ENCODE data around the gene PRR12.

PRR12 gene

GRCh38 chr19:49589502-49589905, 1.5 kb upstream of the PRR12 start:
- no peak overlapping the region for H3K9ac ChIP-seq (ENCODE audit: low read length in 5 of 5)
- H3K4me1 ChIP-seq (ENCODE audit: control insufficient read depth in 5 of 5, insufficient read depth in 5 of 5, low read length in 5 of 5): peaks cover 5 to 34% (median 33%) of the 10 kb centered on the region in 5 donors
- H3K27ac ChIP-seq (ENCODE audit: low read depth, low read length): no peak overlapping the region
- H3K9me3 ChIP-seq (ENCODE audit: control insufficient read depth in 5 of 5, low read length in 5 of 5): no peaks in the 10 kb centered on the region
- H3K4me3 ChIP-seq (ENCODE audit: low read depth in 1 of 5, low read length in 5 of 5): no peak overlapping the region
- no peaks in the 10 kb centered on the region for H3K27me3 ChIP-seq (ENCODE audit: control insufficient read depth in 5 of 5, insufficient read depth in 4 of 5, low read length in 5 of 5)
- H3K36me3 ChIP-seq (ENCODE audit: control insufficient read depth in 5 of 5, insufficient read depth in 5 of 5, low read length in 5 of 5): peaks cover 3 to 9% (median 7%) of the 10 kb centered on the region in 5 donors

- H3K4me1 ChIP-seq (ENCODE audit: control insufficient read depth in 5 of 5, insufficient read depth in 5 of 5, low read length in 5 of 5): peaks cover 5 to 34% (median 33%) of the 10 kb centered on the region in 5 donors
- H3K9ac ChIP-seq (ENCODE audit: low read length in 5 of 5): peak overlapping the region; percentile 19 to 87 (median 67)
- no peaks in the 10 kb centered on the region for H3K9me3 ChIP-seq (ENCODE audit: control insufficient read depth in 5 of 5, low read length in 5 of 5)
- peak overlapping the region; percentile 93 for H3K27ac ChIP-seq (ENCODE audit: low read depth, low read length)
- H3K27me3 ChIP-seq (ENCODE audit: control insufficient read depth in 5 of 5, insufficient read depth in 4 of 5, low read length in 5 of 5): no peaks in the 10 kb centered on the region
- peak overlapping the region; percentile 73 to 88 (median 79) for H3K4me3 ChIP-seq (ENCODE audit: low read depth in 1 of 5, low read length in 5 of 5)
- H3K36me3 ChIP-seq (ENCODE audit: control insufficient read depth in 5 of 5, insufficient read depth in 5 of 5, low read length in 5 of 5): peaks cover 4 to 14% (median 12%) of the 10 kb centered on the region in 5 donors
Observed at GRCh38 chr19:49590071-49590970, 661 bp upstream of the PRR12 start.

DNA sequence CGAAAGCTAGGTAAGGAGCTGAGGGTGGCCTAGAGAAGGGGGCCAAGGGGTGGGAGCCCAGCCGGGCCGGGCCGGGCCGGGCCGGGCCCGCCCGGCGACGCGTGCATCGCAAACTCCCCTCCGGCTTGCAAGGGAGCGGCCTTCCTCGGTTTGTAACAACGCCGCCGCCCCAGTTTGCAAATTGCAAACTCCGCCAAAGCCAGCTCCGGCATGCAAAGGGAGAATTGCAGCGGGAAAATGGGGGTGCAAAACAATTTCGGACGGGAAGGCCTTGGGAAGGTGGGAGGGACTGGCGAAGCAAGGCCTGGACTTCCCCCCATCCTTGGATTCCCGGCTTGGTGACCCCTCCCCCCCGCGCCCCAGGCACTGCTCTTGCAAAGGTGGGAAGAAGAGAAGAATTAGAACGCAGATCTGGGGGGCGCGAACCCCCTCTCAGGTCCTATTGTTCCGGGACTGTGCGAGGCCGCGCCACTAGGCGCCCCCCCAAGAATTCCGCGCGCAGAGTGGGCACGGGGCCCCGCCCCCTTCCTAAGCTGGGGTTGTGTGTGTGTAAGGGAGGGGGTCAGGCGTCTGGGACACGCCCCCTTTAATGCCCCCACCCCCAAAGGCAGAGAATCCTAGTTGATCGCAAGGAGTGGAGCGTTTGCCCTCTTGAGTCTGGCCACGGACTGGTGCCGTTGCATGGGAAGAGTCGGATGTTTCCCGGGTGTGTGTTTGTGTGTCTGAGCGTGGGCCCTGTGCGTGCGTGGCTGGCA, 926 bp downstream of the PRR12 start:
- peak overlapping the region; percentile 76 to 88 (median 81) for H3K4me3 ChIP-seq (ENCODE audit: low read depth in 1 of 5, low read length in 5 of 5)

DNA sequence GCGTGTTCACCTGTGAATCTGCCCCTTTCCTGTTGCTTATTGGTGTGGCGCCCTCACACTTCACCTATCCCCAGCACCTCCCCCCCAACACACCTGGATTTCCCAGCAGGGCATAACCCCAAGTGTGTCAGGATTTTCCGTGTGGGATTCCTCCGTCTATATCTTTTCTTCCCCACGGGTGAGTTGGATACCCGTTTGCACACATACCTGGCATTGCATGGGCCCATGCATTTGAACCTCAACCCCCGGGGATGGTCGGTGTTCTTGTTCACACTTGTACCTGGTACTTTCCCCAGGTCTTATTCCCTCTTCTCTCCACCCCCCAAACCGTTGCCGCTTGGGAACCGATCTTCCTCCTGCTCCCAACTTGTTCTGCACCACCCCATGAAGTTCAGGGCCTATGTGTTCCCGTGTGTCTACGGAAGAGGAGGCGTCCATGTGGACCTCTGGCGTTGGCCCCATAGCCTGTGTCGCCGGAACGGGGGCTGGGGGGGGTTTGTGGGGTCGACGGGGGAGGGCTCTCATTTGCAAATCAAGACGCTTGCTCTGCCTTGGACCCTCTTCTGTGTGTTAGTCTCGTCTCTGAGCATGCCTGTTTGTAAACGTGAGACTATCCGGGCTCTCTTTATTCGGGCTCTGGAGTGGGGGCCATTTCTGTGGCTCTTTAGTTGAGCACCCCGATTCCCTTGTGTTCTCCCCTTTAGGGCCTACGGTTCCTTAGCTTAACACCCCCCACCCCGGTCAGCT, 1.7 kb downstream of the PRR12 start:
- Histone ChIP-seq H3K9me3 (ENCODE audit: control insufficient read depth in 5 of 5, low read length in 5 of 5) (no peaks in the 10 kb centered on the region), H3K27ac (ENCODE audit: low read depth, low read length) (peak overlapping the region; percentile 72), H3K36me3 (ENCODE audit: control insufficient read depth in 5 of 5, insufficient read depth in 5 of 5, low read length in 5 of 5) (peaks cover 4 to 36% (median 26%) of the 10 kb centered on the region in 5 donors), H3K9ac (ENCODE audit: low read length in 5 of 5) (peak overlapping the region; percentile 58 to 80 (median 62)), H3K4me1 (ENCODE audit: control insufficient read depth in 5 of 5, insufficient read depth in 5 of 5, low read length in 5 of 5) (peaks cover 5 to 34% (median 33%) of the 10 kb centered on the region in 5 donors), H3K27me3 (ENCODE audit: control insufficient read depth in 5 of 5, insufficient read depth in 4 of 5, low read length in 5 of 5) (no peaks in the 10 kb centered on the region), H3K4me3 (ENCODE audit: low read depth in 1 of 5, low read length in 5 of 5) (peak overlapping the region; percentile 76 to 88 (median 80))

More for the DNA sequence above, 926 bp downstream of the PRR12 start:
- Histone ChIP-seq H3K9ac (ENCODE audit: low read length in 5 of 5) (peak overlapping the region; percentile 61 to 80 (median 64)), H3K36me3 (ENCODE audit: control insufficient read depth in 5 of 5, insufficient read depth in 5 of 5, low read length in 5 of 5) (peaks cover 4 to 28% (median 21%) of the 10 kb centered on the region in 5 donors), H3K27me3 (ENCODE audit: control insufficient read depth in 5 of 5, insufficient read depth in 4 of 5, low read length in 5 of 5) (no peaks in the 10 kb centered on the region), H3K4me1 (ENCODE audit: control insufficient read depth in 5 of 5, insufficient read depth in 5 of 5, low read length in 5 of 5) (peaks cover 5 to 34% (median 33%) of the 10 kb centered on the region in 5 donors), H3K27ac (ENCODE audit: low read depth, low read length) (peak overlapping the region; percentile 72), H3K9me3 (ENCODE audit: control insufficient read depth in 5 of 5, low read length in 5 of 5) (no peaks in the 10 kb centered on the region)

DNA sequence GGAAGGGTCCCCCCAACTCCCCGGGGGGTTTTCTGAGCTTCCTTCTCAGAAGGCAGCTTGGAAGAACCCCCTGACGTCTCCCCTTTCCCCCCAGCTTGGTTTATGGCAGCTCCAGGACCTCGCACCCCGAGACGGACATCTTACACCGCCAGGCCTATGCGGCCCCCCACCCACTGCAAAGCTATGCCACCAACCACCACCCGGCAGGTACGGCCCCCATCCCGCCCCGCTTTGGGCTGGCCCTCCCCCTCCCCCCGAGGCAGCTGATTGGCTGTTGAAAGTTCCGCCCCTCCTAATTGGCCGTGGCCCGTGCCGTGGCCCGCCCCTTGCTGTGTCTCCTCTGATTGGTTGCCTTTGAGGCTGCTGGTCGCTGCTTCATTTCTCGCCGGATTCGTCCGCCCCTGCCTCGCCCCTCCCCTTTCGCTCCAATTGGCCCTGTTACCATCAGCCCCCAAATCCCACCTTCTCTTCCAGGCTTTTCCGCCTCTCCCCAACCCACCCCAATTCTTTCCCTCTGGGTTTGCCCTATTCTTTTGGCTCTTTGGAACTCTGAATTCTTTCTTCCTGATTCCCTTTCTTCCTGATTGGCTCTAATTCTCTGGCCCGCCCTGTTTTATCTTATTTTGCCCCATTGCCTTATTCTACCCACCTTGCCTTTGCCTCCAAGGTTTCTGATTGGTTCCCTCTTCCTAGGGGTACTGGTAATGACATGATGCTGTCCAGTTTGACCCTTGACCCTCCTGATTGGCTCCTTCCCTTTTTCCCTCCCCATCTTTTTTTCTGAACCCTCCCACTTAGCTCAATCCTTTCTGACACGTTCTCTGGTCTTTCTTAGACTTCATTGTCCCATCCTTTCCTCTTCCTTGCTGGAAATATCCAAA, 2.5 kb downstream of the PRR12 start:
- Histone ChIP-seq H3K9ac (ENCODE audit: low read length in 5 of 5) (peak overlapping the region in 3 of 5 donors; percentile 27 to 64 (median 46)), H3K27ac (ENCODE audit: low read depth, low read length) (peak overlapping the region; percentile 81), H3K27me3 (ENCODE audit: control insufficient read depth in 5 of 5, insufficient read depth in 4 of 5, low read length in 5 of 5) (no peaks in the 10 kb centered on the region), H3K36me3 (ENCODE audit: control insufficient read depth in 5 of 5, insufficient read depth in 5 of 5, low read length in 5 of 5) (peaks cover 4 to 42% (median 28%) of the 10 kb centered on the region in 5 donors), H3K4me3 (ENCODE audit: low read depth in 1 of 5, low read length in 5 of 5) (peak overlapping the region; percentile 40 to 88 (median 76)), H3K9me3 (ENCODE audit: control insufficient read depth in 5 of 5, low read length in 5 of 5) (no peaks in the 10 kb centered on the region), H3K4me1 (ENCODE audit: control insufficient read depth in 5 of 5, insufficient read depth in 5 of 5, low read length in 5 of 5) (peaks cover 5 to 34% (median 33%) of the 10 kb centered on the region in 5 donors)

DNA sequence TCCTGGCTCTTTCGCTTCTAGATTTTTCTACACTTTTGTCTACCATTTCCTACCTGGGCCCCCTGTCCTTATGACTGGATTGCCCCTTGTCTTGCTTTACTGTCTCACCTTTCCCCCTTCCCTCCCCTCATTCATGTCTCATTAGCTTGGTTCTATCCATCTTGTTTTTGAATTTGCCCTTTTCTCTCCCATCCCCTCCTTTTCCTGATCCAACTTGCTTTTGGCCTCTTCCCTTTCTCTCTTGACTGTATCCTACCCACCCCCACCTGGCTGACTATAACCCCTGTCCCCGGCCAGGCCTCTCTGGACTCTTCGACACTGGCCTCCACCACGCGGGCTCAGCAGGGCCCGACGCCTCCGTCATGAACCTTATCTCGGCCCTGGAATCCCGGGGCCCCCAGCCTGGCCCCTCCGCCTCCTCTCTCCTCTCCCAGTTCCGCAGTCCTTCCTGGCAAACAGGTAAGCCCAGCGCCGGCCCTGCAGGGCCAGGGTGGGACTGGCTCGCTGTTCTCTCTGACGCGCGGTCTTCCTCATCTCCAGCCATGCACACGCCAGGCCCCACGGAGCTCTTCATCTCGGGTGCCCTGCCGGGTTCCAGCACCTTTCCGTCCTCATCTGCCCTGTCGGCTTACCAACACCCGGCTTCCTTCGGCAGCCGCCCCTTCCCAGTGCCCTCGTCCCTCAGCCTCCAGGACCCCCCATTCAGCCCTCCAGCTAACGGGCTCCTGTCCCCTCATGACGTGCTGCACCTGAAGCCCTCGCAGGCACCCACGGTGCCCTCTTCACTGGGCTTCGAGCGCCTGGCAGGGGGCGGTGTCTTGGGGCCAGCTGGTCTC, 3.4 kb downstream of the PRR12 start:
- H3K4me3 ChIP-seq (ENCODE audit: low read depth in 1 of 5, low read length in 5 of 5): no peak overlapping the region
- peak overlapping the region; percentile 81 for H3K27ac ChIP-seq (ENCODE audit: low read depth, low read length)
- H3K27me3 ChIP-seq (ENCODE audit: control insufficient read depth in 5 of 5, insufficient read depth in 4 of 5, low read length in 5 of 5): no peaks in the 10 kb centered on the region

GRCh38 chr19:49594993-49595818, 4.2 kb downstream of the PRR12 start:
- Histone ChIP-seq H3K27ac (ENCODE audit: low read depth, low read length) (no peak overlapping the region), H3K27me3 (ENCODE audit: control insufficient read depth in 5 of 5, insufficient read depth in 4 of 5, low read length in 5 of 5) (no peaks in the 10 kb centered on the region), H3K36me3 (ENCODE audit: control insufficient read depth in 5 of 5, insufficient read depth in 5 of 5, low read length in 5 of 5) (peaks cover 4 to 59% (median 45%) of the 10 kb centered on the region in 5 donors), H3K9me3 (ENCODE audit: control insufficient read depth in 5 of 5, low read length in 5 of 5) (no peaks in the 10 kb centered on the region), H3K9ac (ENCODE audit: low read length in 5 of 5) (no peak overlapping the region), H3K4me1 (ENCODE audit: control insufficient read depth in 5 of 5, insufficient read depth in 5 of 5, low read length in 5 of 5) (peaks cover 5 to 32% (median 32%) of the 10 kb centered on the region in 5 donors), H3K4me3 (ENCODE audit: low read depth in 1 of 5, low read length in 5 of 5) (no peak overlapping the region)

More for the DNA sequence above, 3.4 kb downstream of the PRR12 start:
- Histone ChIP-seq H3K36me3 (ENCODE audit: control insufficient read depth in 5 of 5, insufficient read depth in 5 of 5, low read length in 5 of 5) (peaks cover 4 to 51% (median 37%) of the 10 kb centered on the region in 5 donors), H3K4me1 (ENCODE audit: control insufficient read depth in 5 of 5, insufficient read depth in 5 of 5, low read length in 5 of 5) (peaks cover 5 to 34% (median 33%) of the 10 kb centered on the region in 5 donors), H3K9me3 (ENCODE audit: control insufficient read depth in 5 of 5, low read length in 5 of 5) (no peaks in the 10 kb centered on the region), H3K9ac (ENCODE audit: low read length in 5 of 5) (peak overlapping the region in 2 of 5 donors; percentile 27 to 52)

Data from subcutaneous abdominal adipose tissue (tissue), 5 donors.